A673 (cell line): Measurements from ENCODE around the gene SYVN1.

ENCODE experiments used
- CTCF ChIP-seq: fragments of 300-800, 200-600 bp; sonication (generic); conservative IDR thresholded peaks from 2 replicates; pipeline ENCODE4 v1.5.1; 2017; ENCODE audit warnings: low read depth, mild to moderate bottlenecking, antibody characterized with exemption, low read length, moderate library complexity, mixed read lengths
- EZH2 ChIP-seq: fragments of 200-600 bp; sonication (generic); IDR thresholded peaks from 2 replicates; pipeline ENCODE4 v1.6.1; 2017; ENCODE audit warnings: borderline replicate concordance, low read depth, mild to moderate bottlenecking, mixed read lengths, antibody characterized with exemption, low read length; ENCODE audit not compliant: poor library complexity, severe bottlenecking

GRCh38 chr11:65113839-65114238 lies 20.5 kb downstream of the SYVN1 start:
- TF ChIP-seq CTCF (no peak), EZH2 (no peak)
